ENCODE results near the gene KIRREL1.

The KIRREL1 gene

DNA sequence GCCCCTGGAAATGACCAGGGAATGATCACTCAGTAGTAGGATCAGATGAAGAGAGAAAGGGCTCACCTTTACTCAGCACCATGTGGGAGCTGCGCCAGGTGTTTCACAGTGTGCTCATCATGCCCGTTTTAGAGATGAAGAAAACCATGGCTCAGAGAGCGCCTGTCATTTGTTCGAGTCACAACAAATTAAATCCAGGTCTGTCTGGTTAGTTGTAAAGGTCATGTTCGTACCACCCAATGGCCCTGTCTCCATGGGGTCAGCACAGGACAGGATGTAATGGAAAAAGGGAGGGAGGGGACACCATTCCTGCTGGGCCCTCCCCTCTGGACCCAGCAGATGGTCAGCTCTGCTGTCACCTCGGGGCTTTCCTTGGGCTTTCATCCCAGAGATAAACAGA is 15.2 kb downstream of the KIRREL1 start:
- TF ChIP-seq, protein P1, sequence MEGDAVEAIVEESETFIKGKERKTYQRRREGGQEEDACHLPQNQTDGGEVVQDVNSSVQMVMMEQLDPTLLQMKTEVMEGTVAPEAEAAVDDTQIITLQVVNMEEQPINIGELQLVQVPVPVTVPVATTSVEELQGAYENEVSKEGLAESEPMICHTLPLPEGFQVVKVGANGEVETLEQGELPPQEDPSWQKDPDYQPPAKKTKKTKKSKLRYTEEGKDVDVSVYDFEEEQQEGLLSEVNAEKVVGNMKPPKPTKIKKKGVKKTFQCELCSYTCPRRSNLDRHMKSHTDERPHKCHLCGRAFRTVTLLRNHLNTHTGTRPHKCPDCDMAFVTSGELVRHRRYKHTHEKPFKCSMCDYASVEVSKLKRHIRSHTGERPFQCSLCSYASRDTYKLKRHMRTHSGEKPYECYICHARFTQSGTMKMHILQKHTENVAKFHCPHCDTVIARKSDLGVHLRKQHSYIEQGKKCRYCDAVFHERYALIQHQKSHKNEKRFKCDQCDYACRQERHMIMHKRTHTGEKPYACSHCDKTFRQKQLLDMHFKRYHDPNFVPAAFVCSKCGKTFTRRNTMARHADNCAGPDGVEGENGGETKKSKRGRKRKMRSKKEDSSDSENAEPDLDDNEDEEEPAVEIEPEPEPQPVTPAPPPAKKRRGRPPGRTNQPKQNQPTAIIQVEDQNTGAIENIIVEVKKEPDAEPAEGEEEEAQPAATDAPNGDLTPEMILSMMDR (IDR thresholded peaks at IDR 0.05): no peak

DNA sequence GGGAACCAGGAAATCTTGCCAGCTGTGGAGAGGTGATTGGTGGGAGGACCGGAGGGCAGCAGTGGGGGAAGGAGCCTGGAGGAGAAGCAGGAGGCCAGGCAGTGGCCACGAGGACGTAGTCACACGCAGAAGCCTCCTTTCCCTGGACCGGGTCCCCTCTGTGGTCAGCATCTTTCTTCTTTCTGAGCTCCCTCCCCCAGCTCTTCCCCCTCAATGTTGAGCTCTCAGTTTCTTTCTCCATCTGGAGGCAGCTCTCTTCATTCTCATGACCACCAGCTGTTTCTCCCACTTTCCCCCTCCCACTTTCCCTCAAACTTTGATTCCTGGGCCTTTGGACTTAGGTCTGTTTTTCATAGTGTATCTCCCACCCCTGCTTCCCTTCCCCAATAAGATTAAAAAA is 18.3 kb downstream of the KIRREL1 start:
- TF ChIP-seq, protein P1 (IDR thresholded peaks at IDR 0.05): no peak

DNA sequence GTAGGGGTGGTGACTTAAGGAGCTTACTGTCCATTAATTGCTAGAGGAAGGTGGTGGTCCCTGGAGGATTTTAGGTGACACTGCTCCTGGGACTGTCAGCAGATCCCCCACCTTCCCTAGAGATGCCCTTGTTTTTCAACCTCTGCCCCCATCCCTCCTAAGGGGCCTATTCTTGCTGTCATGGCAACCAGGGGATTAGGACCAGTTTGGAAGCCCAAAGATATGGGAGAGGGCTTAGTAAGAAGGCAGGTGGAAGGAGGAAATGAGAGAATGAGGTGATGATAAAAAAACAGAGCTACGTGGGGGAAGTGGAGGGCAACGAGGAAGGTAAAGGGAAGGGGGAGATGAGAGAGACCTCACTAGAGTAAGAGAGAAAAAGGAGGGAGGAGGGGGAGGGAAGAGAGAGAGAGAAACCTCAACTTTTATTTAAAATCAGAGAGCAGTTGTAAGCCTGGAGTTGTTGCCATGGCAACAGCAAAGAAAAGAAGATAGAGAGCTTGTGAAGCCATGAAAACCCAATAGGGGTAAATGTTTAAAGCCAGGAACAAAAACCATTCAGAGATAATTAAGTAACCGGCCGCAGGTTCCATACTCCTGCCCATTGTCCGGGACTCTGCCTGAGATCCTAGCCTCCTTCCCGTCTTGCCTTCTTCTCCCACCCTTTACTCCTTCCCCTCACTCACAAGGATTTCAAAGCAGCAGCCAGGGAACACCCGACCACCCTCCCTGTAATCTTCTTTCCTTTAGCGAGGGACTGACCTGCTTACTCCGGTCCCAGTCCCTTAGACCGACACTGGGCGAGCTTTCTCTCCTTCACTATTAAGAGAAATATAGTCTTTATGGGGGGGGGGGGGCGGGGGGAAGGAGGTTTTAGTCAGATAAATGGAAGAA is 20.6 kb downstream of the KIRREL1 start:
- TF ChIP-seq, protein P1 (IDR thresholded peaks at IDR 0.05): no peak

DNA sequence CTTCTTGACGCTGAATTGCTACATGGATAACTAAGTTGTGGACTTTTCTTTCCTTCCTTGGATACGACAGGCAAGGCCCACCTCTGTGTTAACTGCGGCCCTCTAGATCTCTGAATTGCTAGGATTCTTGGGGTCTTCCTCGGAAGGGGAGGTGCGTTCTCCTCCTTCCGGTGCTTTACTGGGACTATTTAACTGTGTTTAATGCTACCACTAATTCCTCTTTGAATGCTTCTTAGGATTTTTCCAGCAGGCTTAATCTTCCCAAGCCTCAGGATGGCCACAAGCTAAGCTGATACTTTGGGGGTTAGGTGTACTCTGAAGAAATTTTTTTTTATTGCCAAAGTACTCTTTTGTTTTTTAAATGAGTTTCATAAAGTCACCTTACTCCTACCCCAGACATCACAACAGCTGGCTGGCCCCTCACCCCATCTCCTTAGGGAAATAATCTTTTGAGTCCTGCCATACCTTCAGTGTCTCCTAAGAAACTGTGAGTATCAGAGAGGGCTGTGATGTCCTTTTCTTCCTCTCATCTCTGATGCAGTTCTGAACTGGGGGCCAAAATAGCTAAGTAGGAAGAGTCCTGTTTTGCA is 21.4 kb downstream of the KIRREL1 start:
- TF ChIP-seq, protein P1 (IDR thresholded peaks at IDR 0.05): no peak

DNA sequence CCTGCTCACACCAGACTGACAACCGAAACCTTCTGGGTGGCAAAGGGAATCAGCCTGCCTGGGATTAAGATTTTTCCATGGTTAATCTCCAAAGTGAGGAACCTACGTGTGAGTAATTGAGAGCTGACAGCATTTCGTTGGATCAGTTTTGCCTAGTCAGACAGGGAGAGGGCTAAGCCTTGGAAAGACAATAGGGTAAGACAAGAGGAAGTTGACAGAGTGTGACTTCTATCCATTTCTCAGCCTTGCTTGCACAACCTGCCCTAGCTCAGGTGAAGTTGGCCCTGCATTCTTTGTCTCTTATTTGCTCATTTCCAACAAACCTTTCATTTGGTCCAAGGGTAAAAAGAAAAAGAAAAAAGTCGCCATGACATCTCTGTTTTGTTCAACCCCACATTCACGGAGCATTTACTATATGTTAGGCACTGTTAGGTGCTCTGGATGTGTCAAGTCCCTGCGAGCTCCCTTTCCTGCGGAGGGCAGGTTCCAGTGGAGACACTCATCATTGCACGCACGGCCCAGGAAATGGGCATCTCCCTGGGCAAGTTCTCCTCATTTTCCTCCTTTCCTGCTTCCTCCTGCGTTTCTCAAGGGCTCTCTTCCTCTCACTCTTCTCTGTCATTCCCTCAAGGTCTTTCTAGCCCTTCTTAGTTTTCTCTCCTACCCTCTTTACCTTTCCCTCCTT is 23.3 kb downstream of the KIRREL1 start:
- TF ChIP-seq, protein P1 (IDR thresholded peaks at IDR 0.05): no peak

DNA sequence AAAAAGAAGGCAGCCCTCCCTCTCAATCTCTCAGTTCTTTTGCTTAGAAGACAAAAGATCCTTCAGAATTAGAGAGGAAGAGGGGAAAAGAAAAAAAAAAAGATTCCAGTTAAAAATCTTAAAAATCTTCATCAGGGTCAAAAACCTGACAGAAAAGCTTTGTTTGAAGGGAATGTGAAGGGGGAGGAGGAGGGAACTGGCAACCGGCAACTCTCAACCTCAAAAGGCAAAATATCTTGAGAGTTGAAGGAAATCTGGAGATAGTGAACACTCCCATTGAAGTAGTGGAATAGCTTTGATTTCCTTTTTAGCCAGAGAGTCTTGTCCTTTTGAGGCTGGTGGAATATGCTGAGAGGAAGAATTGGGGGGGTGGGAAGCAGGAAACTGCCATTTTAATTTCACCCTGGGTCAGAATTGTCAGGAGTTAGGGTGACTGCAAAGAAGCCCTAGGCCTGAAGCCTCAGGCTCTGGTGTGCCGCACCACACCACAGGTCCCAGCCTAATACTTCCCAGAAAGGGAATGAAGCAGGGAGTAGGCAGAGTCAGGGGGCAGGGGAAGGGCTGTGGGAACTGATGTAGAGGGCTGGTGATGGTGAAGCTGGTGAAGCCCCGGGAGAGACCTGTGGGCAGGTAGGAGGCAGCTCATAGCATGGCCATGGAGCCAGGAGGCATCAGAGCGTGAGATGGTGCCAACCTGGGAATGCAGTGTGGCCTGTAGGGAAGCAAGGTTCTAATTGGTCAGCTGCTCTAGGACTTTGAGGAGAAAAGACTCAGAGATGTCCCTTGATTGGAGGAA is 24.6 kb downstream of the KIRREL1 start:
- TF ChIP-seq, protein P1 (IDR thresholded peaks at IDR 0.05): no peak
